Ovary (tissue), 3 donors: ENCODE measurements around the gene INO80C.

ENCODE experiments used
- EP300 ChIP-seq: sonication (generic); formaldehyde crosslinking; IDR thresholded peaks from one replicate; pipeline ENCODE4 v1.6.1; 2017; ENCODE audit warnings: antibody characterized with exemption
- POLR2A ChIP-seq: fragments of 450-650 bp; IDR thresholded peaks from one replicate; pipeline ENCODE4 v1.6.1; 2017; ENCODE audit warnings: antibody characterized with exemption, mild to moderate bottlenecking, moderate library complexity
- TF ChIP-seq, protein P1 (sequence below), 3 donors: fragments of 450-650 bp in 2 of 3; fragments of 200-600 bp in 1 of 3; IDR thresholded peaks; one replicate each; pipeline versions ENCODE4 v1.5.1 to v1.8.0; 2016 to 2022; ENCODE audit warnings: antibody characterized with exemption in 3 of 3, mild to moderate bottlenecking in 1 of 3
- donor health status: DM: no; HTN: no; CAD: no.

DNA sequence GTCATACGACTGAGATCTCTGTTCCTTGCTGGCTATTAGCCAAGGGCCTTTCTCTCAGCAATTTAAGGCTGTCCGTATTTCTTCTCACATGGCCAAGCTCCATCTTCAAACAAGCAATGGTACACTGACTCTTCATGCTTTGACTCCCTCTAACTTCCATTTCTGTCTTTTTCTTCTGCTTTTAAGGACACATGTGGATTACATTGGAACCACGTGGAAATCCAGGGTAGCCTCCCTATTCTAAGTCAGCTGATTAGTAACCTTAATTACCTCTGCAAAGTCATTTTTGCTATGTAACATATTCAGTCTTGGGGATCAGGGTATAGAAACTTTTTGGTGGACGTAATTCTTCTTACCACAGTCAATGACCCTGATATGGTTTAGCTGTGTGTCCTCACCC, 79.2 kb downstream of the INO80C start:
- TF ChIP-seq, protein P1, sequence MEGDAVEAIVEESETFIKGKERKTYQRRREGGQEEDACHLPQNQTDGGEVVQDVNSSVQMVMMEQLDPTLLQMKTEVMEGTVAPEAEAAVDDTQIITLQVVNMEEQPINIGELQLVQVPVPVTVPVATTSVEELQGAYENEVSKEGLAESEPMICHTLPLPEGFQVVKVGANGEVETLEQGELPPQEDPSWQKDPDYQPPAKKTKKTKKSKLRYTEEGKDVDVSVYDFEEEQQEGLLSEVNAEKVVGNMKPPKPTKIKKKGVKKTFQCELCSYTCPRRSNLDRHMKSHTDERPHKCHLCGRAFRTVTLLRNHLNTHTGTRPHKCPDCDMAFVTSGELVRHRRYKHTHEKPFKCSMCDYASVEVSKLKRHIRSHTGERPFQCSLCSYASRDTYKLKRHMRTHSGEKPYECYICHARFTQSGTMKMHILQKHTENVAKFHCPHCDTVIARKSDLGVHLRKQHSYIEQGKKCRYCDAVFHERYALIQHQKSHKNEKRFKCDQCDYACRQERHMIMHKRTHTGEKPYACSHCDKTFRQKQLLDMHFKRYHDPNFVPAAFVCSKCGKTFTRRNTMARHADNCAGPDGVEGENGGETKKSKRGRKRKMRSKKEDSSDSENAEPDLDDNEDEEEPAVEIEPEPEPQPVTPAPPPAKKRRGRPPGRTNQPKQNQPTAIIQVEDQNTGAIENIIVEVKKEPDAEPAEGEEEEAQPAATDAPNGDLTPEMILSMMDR (IDR thresholded peaks at IDR 0.05) = no peak
- TF ChIP-seq POLR2A = no peak
- TF ChIP-seq EP300 = no peak
